Upper lobe of left lung (tissue), 6 donors: ENCODE data around the gene DDAH1. TPM values are rescaled to one million over a fixed set of nuclear protein-coding genes. Genes with fewer than 3 reads are reported as not detected.

Experiments
- ATAC-seq, 2 donors: fragments of 200-7000 bp; cut with Tn5 transposase; one replicate each; pipeline ENCODE4 v1.9.1; 2022; ENCODE audit warnings: mild to moderate bottlenecking in 2 of 2, moderate library complexity in 2 of 2; ENCODE audit not compliant: low FRiP score in 2 of 2
- DNase-seq, 2 donors: peaks; one replicate each; pipeline ENCODE4 v3.0.0-alpha.2; 2019 to 2020
- H3K27ac ChIP-seq, 4 donors: fragments of 200-600 bp; sonication (generic); one replicate each; pipeline ENCODE4 v1.5.1; 2016 to 2019
- H3K27me3 ChIP-seq, 4 donors: fragments of 200-600 bp; sonication (generic); one replicate each; pipeline ENCODE4 v1.5.1; 2017 to 2019
- H3K36me3 ChIP-seq, 4 donors: fragments of 200-600 bp; sonication (generic); one replicate each; pipeline ENCODE4 v1.5.1; 2016 to 2019
- H3K4me1 ChIP-seq, 4 donors: fragments of 200-600 bp; sonication (generic); one replicate each; pipeline ENCODE4 v1.5.1; 2018 to 2019
- H3K4me3 ChIP-seq, 4 donors: fragments of 200-600 bp; sonication (generic); one replicate each; pipeline ENCODE4 v1.5.1; 2017 to 2019; ENCODE audit warnings: mild to moderate bottlenecking in 2 of 4, moderate library complexity in 1 of 4
- H3K9me3 ChIP-seq, 4 donors: fragments of 200-600 bp; sonication (generic); one replicate each; pipeline ENCODE4 v1.5.1; 2018 to 2019
- CTCF ChIP-seq, 6 experiments: fragments of 450-650 bp in 4 of 6; fragments of 200-600 bp in 2 of 6; sonication (generic) in 2 of 6; IDR thresholded peaks; one replicate each; pipeline ENCODE4 v1.5.1; 2016 to 2019; ENCODE audit warnings: antibody characterized with exemption in 6 of 6
- EP300 ChIP-seq, 4 donors: sonication (generic); formaldehyde crosslinking; IDR thresholded peaks; one replicate each; pipeline ENCODE4 v1.5.1; 2017; ENCODE audit warnings: antibody characterized with exemption in 4 of 4, control low read depth in 2 of 4
- POLR2A ChIP-seq, 4 donors: fragments of 450-650 bp; IDR thresholded peaks; one replicate each; pipeline ENCODE4 v1.5.1; 2016 to 2017; ENCODE audit warnings: antibody characterized with exemption in 4 of 4, mild to moderate bottlenecking in 2 of 4
- POLR2AphosphoS5 ChIP-seq, 2 donors: sonication (generic); formaldehyde crosslinking; IDR thresholded peaks; one replicate each; pipeline ENCODE4 v1.5.1; 2017; ENCODE audit warnings: antibody characterized with exemption in 2 of 2
- WGBS, 2 donors: methylation state at CpG; one replicate each; pipeline ENCODE4 v1.1.5; 2017 to 2018; 5-methylcytosine and 5-hydroxymethylcytosine counted together
- total RNA-seq, 6 donors: library from RNA; depleted of rRNA in 4 of 6; stranded (reverse); fragments of >200 nt in 4 of 6; gene quantifications; one replicate each; pipeline versions ENCODE4 v1.1.0 to v1.2.1, GENCODE V29; 2016 to 2021
- donor health status: DM: no; HTN: no; CAD: no; lungs with moderate emphysema.
- donor health status: DM: no; HTN: yes; CAD: no; lungs with severe emphysema.

DDAH1 gene
- total RNA-seq, 6 donors from 2014 or later: 24.1 to 78.8 (median 52.6) TPM

- Histone ChIP-seq H3K4me1 (no peaks in the 10 kb centered on the region), H3K27me3 (no peaks in the 10 kb centered on the region), H3K36me3 (no peaks in the 10 kb centered on the region), H3K9me3 (no peaks in the 10 kb centered on the region), H3K4me3 (no peak overlapping the region), H3K27ac (no peak overlapping the region)
- DNase-seq: no peak
- ATAC-seq: no peak
- WGBS, 2 donors: 91 to 94% methylated on average over 3 of the region's 3 CpGs
- TF ChIP-seq POLR2A (IDR thresholded peaks at IDR 0.05): no peak
- TF ChIP-seq POLR2AphosphoS5 (IDR thresholded peaks at IDR 0.05): peak in 1 of 2 donors; percentile 34
Measured at GRCh38 chr1:85445906-85446305, 19.1 kb downstream of the DDAH1 start.

GRCh38 chr1:85444381-85444780 lies 20.6 kb downstream of the DDAH1 start:
- Histone ChIP-seq H3K27me3 (no peaks in the 10 kb centered on the region), H3K27ac (no peak overlapping the region), H3K9me3 (no peaks in the 10 kb centered on the region), H3K4me3 (no peak overlapping the region), H3K4me1 (no peaks in the 10 kb centered on the region), H3K36me3 (no peaks in the 10 kb centered on the region)
- ATAC-seq: no peak
- no peak for DNase-seq
- TF ChIP-seq CTCF (IDR thresholded peaks at IDR 0.05): no peak
- TF ChIP-seq POLR2A (IDR thresholded peaks at IDR 0.05): no peak
- no peak for TF ChIP-seq POLR2AphosphoS5 (IDR thresholded peaks at IDR 0.05)
- TF ChIP-seq EP300 (IDR thresholded peaks at IDR 0.05): no peak
- 82 to 88% methylated on average over 1 of the region's 1 CpG for WGBS, 2 donors

DNA sequence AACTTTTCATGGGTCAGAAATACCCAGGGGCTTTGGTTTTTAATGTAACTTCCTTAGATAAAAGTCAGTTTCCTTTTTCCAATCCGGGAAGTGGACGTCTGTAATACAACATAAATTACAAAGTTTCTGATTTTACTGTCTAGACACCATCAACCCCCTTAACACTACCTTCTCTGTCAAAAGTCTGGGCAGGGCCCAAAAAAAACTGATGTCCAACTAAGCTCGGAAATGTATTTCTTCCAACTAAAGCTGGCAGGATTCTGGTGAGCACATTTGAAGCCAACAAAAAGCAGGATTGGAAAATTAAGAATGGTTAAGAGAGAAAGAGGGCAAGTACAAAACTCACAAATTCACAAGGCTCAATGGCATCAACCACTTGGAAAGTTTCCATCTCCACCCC lies 24.3 kb downstream of the DDAH1 start:
- WGBS, 2 donors: 31 to 36% methylated on average over 3 of the region's 3 CpGs

DNA sequence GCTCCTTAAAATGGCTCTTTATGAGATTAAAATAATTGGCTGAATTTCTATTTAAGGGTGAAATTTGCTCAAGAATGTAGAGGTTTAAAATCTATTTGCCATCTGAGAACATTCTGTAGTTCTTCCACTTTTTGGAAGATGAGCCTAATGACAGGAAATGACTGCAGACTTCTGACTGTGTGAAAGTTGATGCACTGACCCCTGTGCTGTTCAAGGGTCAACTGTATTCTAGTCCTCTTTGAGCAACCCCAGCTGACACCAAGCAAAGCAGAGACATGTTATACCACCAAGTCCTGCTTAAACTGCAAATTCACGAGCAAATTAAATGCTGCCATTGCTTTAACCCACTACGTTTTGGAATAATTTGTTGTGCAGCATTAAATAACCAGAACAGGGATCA lies 26.6 kb downstream of the DDAH1 start:
- DNase-seq: no peak
- no peak overlapping the region for H3K27ac ChIP-seq

More for the DNA sequence above, 24.3 kb downstream of the DDAH1 start:
- Histone ChIP-seq H3K9me3 (no peaks in the 10 kb centered on the region), H3K4me1 (no peaks in the 10 kb centered on the region), H3K36me3 (no peaks in the 10 kb centered on the region), H3K27ac (no peak overlapping the region), H3K4me3 (no peak overlapping the region), H3K27me3 (no peaks in the 10 kb centered on the region)
- no peak for ATAC-seq
- no peak for DNase-seq
- TF ChIP-seq CTCF (IDR thresholded peaks at IDR 0.05) (no peak), EP300 (IDR thresholded peaks at IDR 0.05) (no peak), POLR2A (IDR thresholded peaks at IDR 0.05) (no peak), POLR2AphosphoS5 (IDR thresholded peaks at IDR 0.05) (no peak)

DNA sequence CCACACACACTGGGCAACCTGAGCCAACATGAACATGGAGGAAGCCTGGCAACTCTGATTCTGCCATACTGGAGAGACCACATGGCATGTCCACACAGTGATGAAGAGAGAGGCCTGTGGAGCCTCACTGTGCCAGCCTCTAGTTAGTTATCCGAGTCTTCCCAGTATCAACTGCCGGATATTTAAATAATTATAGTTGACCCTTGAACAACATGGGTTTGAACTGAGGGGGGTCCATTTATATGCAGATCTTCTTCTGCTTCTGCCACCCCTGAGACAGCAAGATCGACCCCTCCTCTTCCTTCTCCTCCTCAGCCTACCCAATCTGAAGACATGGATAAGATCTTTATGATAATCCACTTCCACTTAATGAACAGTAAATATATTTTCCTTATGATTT lies 27.8 kb downstream of the DDAH1 start:
- Histone ChIP-seq H3K27me3 (no peaks in the 10 kb centered on the region), H3K36me3 (no peaks in the 10 kb centered on the region), H3K4me3 (no peak overlapping the region), H3K27ac (no peak overlapping the region), H3K4me1 (no peaks in the 10 kb centered on the region), H3K9me3 (no peaks in the 10 kb centered on the region)
- WGBS, 2 donors: 89 to 93% methylated on average over 3 of the region's 3 CpGs
- TF ChIP-seq CTCF (IDR thresholded peaks at IDR 0.05): no peak
- TF ChIP-seq EP300 (IDR thresholded peaks at IDR 0.05): no peak
- DNase-seq: no peak
- ATAC-seq: no peak

More for the DNA sequence above, 26.6 kb downstream of the DDAH1 start:
- Histone ChIP-seq H3K9me3 (no peaks in the 10 kb centered on the region), H3K27me3 (no peaks in the 10 kb centered on the region), H3K4me3 (no peak overlapping the region), H3K4me1 (no peaks in the 10 kb centered on the region), H3K36me3 (no peaks in the 10 kb centered on the region)
- 78 to 81% methylated on average over 2 of the region's 2 CpGs for WGBS, 2 donors
- ATAC-seq: peak in 1 of 2 donors; percentile 29
- TF ChIP-seq CTCF (IDR thresholded peaks at IDR 0.05): no peak
- TF ChIP-seq EP300 (IDR thresholded peaks at IDR 0.05): no peak
- TF ChIP-seq POLR2A (IDR thresholded peaks at IDR 0.05): no peak
- TF ChIP-seq POLR2AphosphoS5 (IDR thresholded peaks at IDR 0.05): no peak
